Small intestine (tissue), 16 donors: ENCODE data around the gene SOX3. TPM values are rescaled to one million over a fixed set of nuclear protein-coding genes. Genes with fewer than 3 reads are reported as not detected.
A peak's percentile ranks its signal among the peaks of the same experiment; 100 is the strongest.

Experiments used
- DNase-seq, 2 donors: peaks; one replicate each; pipeline versions ENCODE4 v3.0.0 to v3.0.0-alpha.2; 2013
- FAIRE-seq: peaks from 2 replicates; lab custom pipeline; 2012; peaks lifted over from hg19 to GRCh38; lab: Jason Lieb, UNC
- H3K27ac ChIP-seq, 3 donors: one replicate each; pipeline ENCODE4 v1.5.1; 2013; ENCODE audit warnings: low read length in 2 of 3, mild to moderate bottlenecking in 2 of 3, control low read depth in 1 of 3, inconsistent platforms in 1 of 3, low read depth in 1 of 3, moderate library complexity in 1 of 3
- H3K27me3 ChIP-seq, 3 donors: one replicate each; pipeline ENCODE4 v1.6.1; 2013; ENCODE audit warnings: low read length in 3 of 3, inconsistent platforms in 1 of 3; ENCODE audit not compliant: control insufficient read depth in 3 of 3, insufficient read depth in 3 of 3
- H3K36me3 ChIP-seq, 3 donors: one replicate each; pipeline ENCODE4 v1.6.1; 2013; ENCODE audit warnings: low read length in 3 of 3, inconsistent platforms in 1 of 3, low read depth in 1 of 3, mild to moderate bottlenecking in 1 of 3, moderate library complexity in 1 of 3; ENCODE audit not compliant: control insufficient read depth in 3 of 3, insufficient read depth in 2 of 3
- H3K4me1 ChIP-seq, 3 donors: one replicate each; pipeline ENCODE4 v1.6.1; 2013; ENCODE audit warnings: low read length in 2 of 3, inconsistent platforms in 1 of 3, low read depth in 1 of 3, mild to moderate bottlenecking in 1 of 3, moderate library complexity in 1 of 3; ENCODE audit not compliant: control insufficient read depth in 3 of 3, insufficient read depth in 2 of 3
- H3K4me3 ChIP-seq, 3 donors: one replicate each; pipeline ENCODE4 v1.5.1; 2013; ENCODE audit warnings: low read length in 3 of 3, control low read depth in 1 of 3, inconsistent platforms in 1 of 3, low read depth in 1 of 3, mild to moderate bottlenecking in 1 of 3, moderate library complexity in 1 of 3
- H3K9me3 ChIP-seq, 2 donors: one replicate each; pipeline ENCODE4 v1.6.1; 2013; ENCODE audit warnings: low read depth in 1 of 2, low read length in 1 of 2; ENCODE audit not compliant: control insufficient read depth in 2 of 2, insufficient read depth in 1 of 2
- WGBS, 3 donors: extraction: QIAGEN DNeasy Blood & Tissue Kit; methylation state at CpG; one replicate each; pipeline ENCODE4 v1.1.7; 2013; 5-methylcytosine and 5-hydroxymethylcytosine counted together
- long read RNA-seq, 10 donors: transcript quantifications; one replicate each; lab custom pipeline, GENCODE V29; 2026
- polyA plus RNA-seq, 4 donors: library from polyadenylated mRNA; stranded (reverse) in 3 of 4; unstranded in 1 of 4; fragments of 200-250 nt in 3 of 4; fragments of 120-200 nt in 1 of 4; gene quantifications; one replicate each; pipeline versions ENCODE4 v1.2.1 to v1.2.3, GENCODE V29; 2013
- donor health status: healthy with polysubstance abuse.
- donor health status: control.
- donor health status: control.
- donor health status: Bipolar disorder and iron deficiency.
- donor health status: healthy.

Gene SOX3
- polyA plus RNA-seq = not detected
- long read RNA-seq, donor 1 = 0 reads
- long read RNA-seq, donor 2 = 0 reads
- long read RNA-seq, donor 3, partial matches to known transcripts = 0 of 1 reads
- long read RNA-seq, donor 3, other reads (novel, unspliced or antisense) = 0 of 1 reads
- long read RNA-seq, donor 4 = 0 reads
- long read RNA-seq, donor 5 = 0 reads
- long read RNA-seq, donor 6 = 0 reads
- long read RNA-seq, donor 7, transcript SOX3-201 (1 exons, 2,132 nt) = major isoform, 6 of 6 reads
- long read RNA-seq, donor 7, partial matches to known transcripts = 0 of 6 reads
- long read RNA-seq, donor 7, other reads (novel, unspliced or antisense) = 0 of 6 reads
- long read RNA-seq, donor 8 = 0 reads
- long read RNA-seq, donor 9 = 0 reads
- long read RNA-seq, donor 10 = 0 reads

GRCh38 chrX:140504371-140505324 lies at the start of gene SOX3:
SOX3 (minus strand) TSS chrX:140505069; CDS start chrX:140505060, 9 bp downstream.
- FAIRE-seq (no peak), DNase-seq (no peak)
- no peaks in the 10 kb centered on the region for H3K36me3 ChIP-seq
- H3K9me3 ChIP-seq = no peaks in the 10 kb centered on the region
- H3K4me3 ChIP-seq = peak within 1 kb of the TSS in 1 of 3 donors; percentile 9
- H3K27ac ChIP-seq = no peak within 1 kb of the TSS
- H3K4me1 ChIP-seq = no peaks in the 10 kb centered on the region
- 5 to 45% (median 30%) methylated on average over 67 to 87 of the region's 87 CpGs for WGBS, 3 donors
- H3K27me3 ChIP-seq = peaks cover 7 to 84% (median 31%) of the 10 kb centered on the region in 3 donors

DNA sequence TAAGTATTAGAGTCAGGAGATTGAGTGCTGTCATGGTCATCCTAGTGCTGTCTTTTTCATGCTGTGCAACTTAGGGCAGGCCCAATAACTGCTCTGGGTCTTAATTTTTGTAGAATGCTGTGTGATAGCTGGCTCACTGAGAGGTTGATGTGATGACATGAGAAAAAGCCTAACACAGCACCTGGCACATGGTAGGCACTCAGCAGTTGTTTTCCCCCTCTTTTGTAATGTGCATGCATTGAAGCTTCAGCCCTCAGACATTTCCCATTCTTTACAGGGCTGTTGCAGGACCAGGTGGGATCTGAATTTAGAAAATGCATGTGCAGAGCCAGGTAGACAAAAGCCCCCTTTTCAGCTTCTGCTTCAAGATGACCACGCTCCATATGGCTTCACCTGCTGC lies 44.1 kb upstream of the SOX3 start:
- no peak for DNase-seq
- H3K27ac ChIP-seq = no peak overlapping the region
- no peaks in the 10 kb centered on the region for H3K4me1 ChIP-seq
- no peaks in the 10 kb centered on the region for H3K36me3 ChIP-seq
- 65 to 94% (median 87%) methylated on average over 1 of the region's 1 CpG for WGBS, 3 donors
- no peaks in the 10 kb centered on the region for H3K27me3 ChIP-seq
- no peak for FAIRE-seq
- H3K4me3 ChIP-seq = no peak overlapping the region
- H3K9me3 ChIP-seq = no peaks in the 10 kb centered on the region

GRCh38 chrX:140526171-140526570 lies 21.3 kb upstream of the SOX3 start:
- Histone ChIP-seq H3K9me3 (no peaks in the 10 kb centered on the region), H3K4me1 (no peaks in the 10 kb centered on the region), H3K27me3 (no peaks in the 10 kb centered on the region), H3K27ac (no peak overlapping the region), H3K4me3 (no peak overlapping the region), H3K36me3 (no peaks in the 10 kb centered on the region)
- 39 to 68% (median 43%) methylated on average over 4 to 5 of the region's 5 CpGs for WGBS, 3 donors
- FAIRE-seq (no peak), DNase-seq (no peak)

DNA sequence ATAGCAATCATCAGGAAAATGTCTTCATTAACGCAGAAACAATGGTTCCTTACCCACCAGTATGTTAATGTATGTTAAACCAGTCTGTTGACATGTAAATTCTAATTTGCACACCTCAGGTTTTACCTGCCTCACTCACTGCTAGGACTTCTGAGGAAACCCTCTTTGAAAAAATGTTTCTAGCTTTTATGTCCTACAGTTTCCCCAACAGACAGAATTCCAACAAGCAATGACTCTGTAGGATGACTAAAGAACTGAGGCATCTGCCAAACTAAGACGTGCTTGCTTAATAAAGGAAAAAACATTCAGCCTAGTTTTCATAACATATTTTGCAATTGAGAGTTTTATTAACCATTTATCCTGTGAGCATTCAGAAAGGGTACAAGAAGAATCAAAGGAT lies 20.6 kb upstream of the SOX3 start:
- Histone ChIP-seq H3K4me1 (no peaks in the 10 kb centered on the region), H3K4me3 (no peak overlapping the region), H3K36me3 (no peaks in the 10 kb centered on the region), H3K27ac (no peak overlapping the region), H3K27me3 (no peaks in the 10 kb centered on the region), H3K9me3 (no peaks in the 10 kb centered on the region)
- DNase-seq (no peak), FAIRE-seq (no peak)
- 27 to 54% (median 45%) methylated on average over 2 of the region's 2 CpGs for WGBS, 3 donors

DNA sequence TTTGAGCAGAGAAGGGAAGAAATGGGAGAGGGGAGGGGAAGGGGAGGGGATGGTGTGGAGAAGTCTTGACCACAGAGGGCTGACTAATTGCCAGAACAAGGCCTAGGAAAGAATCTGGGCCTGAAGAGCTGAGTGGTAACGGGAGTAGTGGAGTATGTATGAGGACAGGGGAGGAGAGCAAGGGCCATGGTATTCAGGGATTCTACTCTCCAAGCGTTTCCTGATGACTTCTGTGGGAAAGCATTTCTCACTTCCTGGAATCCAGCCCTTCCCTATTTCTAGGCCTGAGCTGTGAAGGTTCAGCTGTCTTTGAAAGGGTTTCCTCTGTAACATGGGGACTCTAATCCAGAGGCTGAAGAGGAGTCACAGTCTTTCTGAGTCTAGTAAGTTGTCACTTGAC lies 19.7 kb upstream of the SOX3 start:
- Histone ChIP-seq H3K9me3 (no peaks in the 10 kb centered on the region), H3K36me3 (no peaks in the 10 kb centered on the region), H3K27ac (no peak overlapping the region), H3K4me1 (no peaks in the 10 kb centered on the region), H3K27me3 (no peaks in the 10 kb centered on the region), H3K4me3 (no peak overlapping the region)
- no peak for FAIRE-seq
- DNase-seq = no peak
- WGBS, 3 donors = 29 to 57% (median 50%) methylated on average over 2 of the region's 2 CpGs

DNA sequence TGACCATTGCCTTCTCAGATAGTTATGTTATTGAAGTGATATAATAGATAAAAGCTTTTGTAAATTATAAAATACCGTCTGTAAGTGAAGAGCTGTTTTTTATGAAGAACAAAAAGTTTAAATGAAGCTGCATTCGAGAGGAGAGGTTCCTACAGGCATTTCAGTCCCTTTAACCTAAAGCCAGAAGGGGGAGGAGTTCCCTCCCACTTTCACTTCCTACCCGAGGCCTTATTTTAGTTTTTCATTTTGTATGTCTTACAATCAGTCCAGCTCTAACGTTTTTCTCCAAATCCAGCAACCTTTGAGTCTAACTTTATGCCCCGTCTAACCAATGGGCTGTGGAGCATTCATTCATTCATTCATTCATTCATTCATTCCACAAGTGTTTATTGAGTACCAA lies 16.5 kb upstream of the SOX3 start:
- no peaks in the 10 kb centered on the region for H3K27me3 ChIP-seq
- FAIRE-seq = no peak
- no peak for DNase-seq
- no peaks in the 10 kb centered on the region for H3K9me3 ChIP-seq
- H3K4me1 ChIP-seq = no peaks in the 10 kb centered on the region
- 34 to 54% (median 41%) methylated on average over 5 of the region's 5 CpGs for WGBS, 3 donors
- H3K27ac ChIP-seq = no peak overlapping the region
- no peak overlapping the region for H3K4me3 ChIP-seq
- H3K36me3 ChIP-seq = no peaks in the 10 kb centered on the region

- FAIRE-seq (no peak), DNase-seq (no peak)
- H3K27me3 ChIP-seq = peaks cover 0 to 22% (median 13%) of the 10 kb centered on the region in 3 donors
- H3K4me3 ChIP-seq = no peak overlapping the region
- WGBS, 3 donors = 83 to 86% (median 84%) methylated on average over 1 of the region's 1 CpG
- no peak overlapping the region for H3K27ac ChIP-seq
- no peaks in the 10 kb centered on the region for H3K9me3 ChIP-seq
- no peaks in the 10 kb centered on the region for H3K4me1 ChIP-seq
- H3K36me3 ChIP-seq = no peaks in the 10 kb centered on the region
Observed at GRCh38 chrX:140514554-140514953, 9.7 kb upstream of the SOX3 start.

GRCh38 chrX:140510895-140511295 lies 6.0 kb upstream of the SOX3 start:
- Histone ChIP-seq H3K4me3 (no peak overlapping the region), H3K4me1 (no peaks in the 10 kb centered on the region), H3K36me3 (no peaks in the 10 kb centered on the region), H3K27ac (no peak overlapping the region), H3K9me3 (no peaks in the 10 kb centered on the region), H3K27me3 (peaks cover 7 to 56% (median 34%) of the 10 kb centered on the region in 3 donors)
- no peak for DNase-seq
- 8 to 48% (median 32%) methylated on average over 34 to 42 of the region's 42 CpGs for WGBS, 3 donors
- FAIRE-seq = no peak
